Mesothelial cell of epicardium (in vitro differentiated cells): ENCODE measurements around the gene TMEM179. TPM values are rescaled to one million over a fixed set of nuclear protein-coding genes. Genes with fewer than 3 reads are reported as not detected.
A peak's percentile ranks its signal among the peaks of the same experiment; 100 is the strongest.
"Not testable (repeated sequence)": the region's sequence is repeated elsewhere in the genome, so short reads cannot be mapped to it uniquely, and the experiment has no call there.

Experiments
- DNase-seq, 2 experiments: peaks; one replicate each; pipeline ENCODE4 v3.0.0; 2021; ENCODE audit warnings: low spot score in 2 of 2; ENCODE audit not compliant: unreplicated experiment in 2 of 2
- H3K27ac Mint-ChIP-seq: 2 replicates; pipeline ENCODE4 v1.8.0; 2021; ENCODE audit warnings: mixed read lengths
- H3K27me3 Mint-ChIP-seq: 2 replicates; pipeline ENCODE4 v1.8.0; 2021; ENCODE audit warnings: low read depth, mixed read lengths
- H3K36me3 Mint-ChIP-seq: 2 replicates; pipeline ENCODE4 v1.8.0; 2021; ENCODE audit warnings: mixed read lengths
- H3K4me1 Mint-ChIP-seq: 2 replicates; pipeline ENCODE4 v1.8.0; 2021; ENCODE audit warnings: mixed read lengths
- H3K4me3 Mint-ChIP-seq: 2 replicates; pipeline ENCODE4 v1.8.0; 2021; ENCODE audit warnings: mild to moderate bottlenecking, moderate library complexity, mixed read lengths
- H3K9me3 Mint-ChIP-seq: 2 replicates; pipeline ENCODE4 v1.8.0; 2021; ENCODE audit warnings: mixed read lengths
- total RNA-seq: library from RNA; stranded (reverse); gene quantifications from 3 replicates; pipeline ENCODE4 v1.2.1, GENCODE V29; 2021
- TF ChIP-seq, protein P1 (sequence below): fragments of 200-600 bp; sonication (generic); IDR thresholded peaks from one replicate; pipeline ENCODE4 v1.5.0; 2021; ENCODE audit warnings: antibody characterized with exemption; ENCODE audit not compliant: unreplicated experiment

The TMEM179 gene
- total RNA-seq, 1 donor from 2014 or later: 6.0 TPM

DNA sequence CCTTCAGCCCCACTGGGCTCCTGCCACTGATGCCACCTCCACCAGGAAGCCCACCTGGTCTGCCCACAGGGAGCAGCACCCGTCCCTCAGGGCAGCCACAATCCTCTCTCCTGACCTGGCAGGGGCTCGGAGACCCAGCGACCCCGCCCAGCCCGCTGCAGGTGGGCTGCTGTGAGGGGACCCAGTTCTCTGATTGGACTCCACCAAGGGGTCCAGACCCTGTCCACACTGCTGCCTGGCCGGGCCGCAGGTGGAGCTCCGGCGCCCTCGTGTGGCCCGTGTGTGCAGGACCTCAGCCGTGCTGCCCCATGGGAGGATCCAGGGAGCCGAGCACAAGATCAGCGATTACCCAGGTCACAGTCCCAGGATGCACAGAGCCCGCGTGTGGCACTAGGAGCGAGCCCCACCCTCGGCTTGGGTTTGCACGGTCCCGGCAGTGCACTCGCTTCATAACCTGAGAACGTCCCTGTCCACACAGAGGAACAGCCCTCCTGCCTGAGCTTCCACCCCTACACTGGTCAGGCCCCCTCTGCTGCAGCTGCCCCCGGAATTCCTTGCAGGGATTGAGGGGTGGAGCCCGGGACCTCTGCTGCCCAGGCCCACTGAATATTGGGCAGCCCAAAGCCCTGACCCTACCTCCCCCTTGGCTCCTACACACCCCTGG is 35.4 kb upstream of the TMEM179 start:
- peaks cover 5% of the 10 kb centered on the region for H3K9me3 Mint-ChIP-seq
- H3K27me3 Mint-ChIP-seq: peaks cover 26% of the 10 kb centered on the region
- TF ChIP-seq, protein P1, sequence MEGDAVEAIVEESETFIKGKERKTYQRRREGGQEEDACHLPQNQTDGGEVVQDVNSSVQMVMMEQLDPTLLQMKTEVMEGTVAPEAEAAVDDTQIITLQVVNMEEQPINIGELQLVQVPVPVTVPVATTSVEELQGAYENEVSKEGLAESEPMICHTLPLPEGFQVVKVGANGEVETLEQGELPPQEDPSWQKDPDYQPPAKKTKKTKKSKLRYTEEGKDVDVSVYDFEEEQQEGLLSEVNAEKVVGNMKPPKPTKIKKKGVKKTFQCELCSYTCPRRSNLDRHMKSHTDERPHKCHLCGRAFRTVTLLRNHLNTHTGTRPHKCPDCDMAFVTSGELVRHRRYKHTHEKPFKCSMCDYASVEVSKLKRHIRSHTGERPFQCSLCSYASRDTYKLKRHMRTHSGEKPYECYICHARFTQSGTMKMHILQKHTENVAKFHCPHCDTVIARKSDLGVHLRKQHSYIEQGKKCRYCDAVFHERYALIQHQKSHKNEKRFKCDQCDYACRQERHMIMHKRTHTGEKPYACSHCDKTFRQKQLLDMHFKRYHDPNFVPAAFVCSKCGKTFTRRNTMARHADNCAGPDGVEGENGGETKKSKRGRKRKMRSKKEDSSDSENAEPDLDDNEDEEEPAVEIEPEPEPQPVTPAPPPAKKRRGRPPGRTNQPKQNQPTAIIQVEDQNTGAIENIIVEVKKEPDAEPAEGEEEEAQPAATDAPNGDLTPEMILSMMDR: peak; percentile 88
- no peak overlapping the region for H3K4me3 Mint-ChIP-seq
- peak; percentile 55 to 82 for DNase-seq
- H3K36me3 Mint-ChIP-seq: peaks cover 4% of the 10 kb centered on the region
- H3K4me1 Mint-ChIP-seq: peaks cover 7% of the 10 kb centered on the region
- no peak overlapping the region for H3K27ac Mint-ChIP-seq

DNA sequence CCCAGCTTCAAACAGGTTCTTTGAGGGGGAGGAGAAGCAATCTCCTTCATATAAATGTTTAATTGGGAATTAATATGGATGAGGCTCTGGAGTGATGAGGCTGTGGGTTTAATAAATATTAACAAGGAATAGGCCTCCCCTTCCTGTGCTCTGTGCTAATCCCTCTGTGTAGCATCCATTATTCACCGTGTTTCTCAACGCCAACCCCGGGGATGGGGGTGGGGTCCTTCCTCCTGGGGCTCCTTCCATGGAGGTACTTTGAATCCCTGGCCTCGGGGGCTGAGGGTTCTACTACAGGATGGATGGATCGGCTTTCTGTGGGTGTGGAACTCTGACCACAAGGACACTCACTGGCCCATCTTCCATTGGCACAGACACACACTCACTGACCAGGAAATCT is 34.9 kb upstream of the TMEM179 start:
- Mint-ChIP-seq H3K4me3 (no peak overlapping the region), H3K9me3 (no peaks in the 10 kb centered on the region), H3K36me3 (no peaks in the 10 kb centered on the region), H3K27ac (no peak overlapping the region), H3K4me1 (peaks cover 7% of the 10 kb centered on the region), H3K27me3 (peaks cover 25% of the 10 kb centered on the region)
- TF ChIP-seq, protein P1: no peak
- no peak for DNase-seq

DNA sequence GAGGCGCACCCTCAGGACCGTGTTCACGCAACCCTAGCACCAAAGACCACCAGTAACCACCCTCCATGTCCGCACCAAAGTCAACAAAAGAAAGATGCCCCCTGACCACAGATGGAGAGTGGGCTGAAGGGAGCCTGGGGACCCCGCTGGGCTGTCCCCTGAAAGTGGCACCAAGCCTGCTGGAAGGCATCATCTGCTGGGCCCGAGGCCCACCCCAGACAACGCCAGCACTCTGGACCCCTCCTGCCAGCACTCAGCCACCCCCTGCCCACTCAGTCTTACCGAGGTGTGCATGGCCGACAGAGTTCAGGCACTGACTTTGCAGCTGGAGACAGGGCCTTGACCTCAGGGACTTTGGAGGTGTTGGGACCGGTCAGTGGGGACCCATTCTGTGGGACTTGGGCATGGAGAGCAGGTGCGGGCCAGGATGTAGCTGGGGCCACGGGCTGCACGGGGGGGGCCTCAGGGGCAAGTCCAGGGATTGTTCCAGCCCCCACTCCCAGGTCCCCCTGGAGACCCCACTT is 34.4 kb upstream of the TMEM179 start:
- peaks cover 7% of the 10 kb centered on the region for H3K4me1 Mint-ChIP-seq
- TF ChIP-seq, protein P1: no peak
- no peaks in the 10 kb centered on the region for H3K36me3 Mint-ChIP-seq
- H3K9me3 Mint-ChIP-seq: no peaks in the 10 kb centered on the region
- no peak for DNase-seq
- H3K4me3 Mint-ChIP-seq: no peak overlapping the region
- peaks cover 24% of the 10 kb centered on the region for H3K27me3 Mint-ChIP-seq
- H3K27ac Mint-ChIP-seq: no peak overlapping the region

DNA sequence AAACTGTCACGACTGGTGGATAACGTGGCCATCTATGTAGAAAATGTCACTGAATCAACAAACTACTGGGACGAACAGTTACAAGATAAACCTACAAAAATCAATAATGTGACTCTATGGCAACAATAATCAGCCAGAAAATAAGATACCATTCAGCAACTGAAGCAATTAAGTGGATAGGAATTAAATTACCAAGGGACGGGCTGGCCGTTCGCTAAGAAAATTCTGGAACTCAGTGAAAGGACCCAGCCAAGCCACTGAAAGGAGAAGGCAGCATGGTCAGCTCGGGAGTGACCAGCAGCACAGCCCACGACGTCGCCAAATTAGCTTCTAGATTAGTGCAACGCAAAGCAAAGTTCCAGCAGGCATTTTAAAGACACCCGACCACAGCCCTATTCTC is 33.6 kb upstream of the TMEM179 start:
- H3K27ac Mint-ChIP-seq: no peak overlapping the region
- peaks cover 7% of the 10 kb centered on the region for H3K4me1 Mint-ChIP-seq
- H3K9me3 Mint-ChIP-seq: no peaks in the 10 kb centered on the region
- no peak overlapping the region for H3K4me3 Mint-ChIP-seq
- no peak for DNase-seq
- TF ChIP-seq, protein P1: no peak
- H3K36me3 Mint-ChIP-seq: no peaks in the 10 kb centered on the region
- H3K27me3 Mint-ChIP-seq: peaks cover 22% of the 10 kb centered on the region

DNA sequence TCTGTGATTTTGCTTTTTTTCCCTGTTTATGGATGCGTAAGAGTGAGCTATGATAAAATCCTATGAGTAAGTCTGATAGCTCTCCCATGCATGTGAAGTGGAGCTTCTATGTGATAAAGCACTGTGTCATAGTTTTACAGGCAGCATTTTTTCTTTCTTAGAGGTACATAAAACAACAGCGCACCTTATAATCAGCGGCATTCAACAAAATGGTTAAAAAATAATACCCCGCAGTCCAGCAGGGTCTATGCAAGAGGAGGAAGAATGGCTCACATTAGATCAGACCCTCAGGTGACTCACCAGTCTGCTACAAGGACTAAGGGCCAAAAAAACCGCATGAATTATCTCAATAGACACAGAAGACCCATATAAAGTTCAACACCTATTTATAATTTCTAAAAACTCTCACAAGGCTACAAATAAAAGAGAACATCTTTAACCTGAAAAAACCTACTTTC is 33.0 kb upstream of the TMEM179 start:
- H3K9me3 Mint-ChIP-seq: no peaks in the 10 kb centered on the region
- TF ChIP-seq, protein P1: no peak
- no peak overlapping the region for H3K27ac Mint-ChIP-seq
- peaks cover 7% of the 10 kb centered on the region for H3K4me1 Mint-ChIP-seq
- H3K27me3 Mint-ChIP-seq: peaks cover 26% of the 10 kb centered on the region
- DNase-seq: no peak
- no peaks in the 10 kb centered on the region for H3K36me3 Mint-ChIP-seq
- no peak overlapping the region for H3K4me3 Mint-ChIP-seq

DNA sequence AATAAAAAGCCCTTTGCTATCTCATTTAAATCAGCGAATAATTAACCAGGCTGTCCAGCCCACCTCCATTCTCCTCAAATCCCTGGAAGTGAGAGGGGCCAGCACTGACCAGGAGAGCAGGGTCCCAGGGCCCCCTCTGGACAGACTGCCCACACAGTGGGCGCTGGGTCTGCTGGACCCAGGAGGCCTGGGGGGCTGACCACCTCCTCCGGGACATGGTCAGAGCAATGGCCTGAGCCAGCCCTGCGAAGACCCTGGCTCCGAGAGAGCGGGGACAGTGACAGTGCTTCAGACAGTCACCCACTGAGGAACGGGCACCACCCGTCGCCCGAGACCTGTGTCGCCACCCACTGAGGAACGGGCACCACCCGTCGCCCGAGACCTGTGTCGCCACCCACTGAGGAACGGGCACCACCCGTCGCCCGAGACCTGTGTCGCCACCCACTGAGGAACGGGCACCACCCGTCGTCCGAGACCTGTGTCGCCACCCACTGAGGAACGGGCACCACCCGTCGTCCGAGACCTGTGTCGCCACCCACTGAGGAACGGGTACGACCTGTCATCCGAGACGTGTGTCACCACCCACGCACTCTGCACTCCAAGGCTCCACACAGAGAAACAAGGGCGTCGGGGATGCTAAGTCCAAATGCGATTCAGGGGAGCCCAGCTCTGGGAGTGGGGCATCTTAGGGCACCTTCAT is 32.4 kb upstream of the TMEM179 start:
- H3K27me3 Mint-ChIP-seq: peaks cover 30% of the 10 kb centered on the region
- not testable (repeated sequence) for H3K4me3 Mint-ChIP-seq, DNase-seq, H3K36me3 Mint-ChIP-seq, H3K9me3 Mint-ChIP-seq, H3K27ac Mint-ChIP-seq, H3K4me1 Mint-ChIP-seq
